Left ventricle myocardium inferior (tissue), 1 donor: ENCODE results near the gene TPD52L2. TPM values are rescaled to one million over a fixed set of nuclear protein-coding genes. Genes with fewer than 3 reads are reported as not detected.

Experiments used
- DNase-seq: peaks from one replicate; pipeline ENCODE4 v3.0.0-alpha.2; 2020
- H3K27ac ChIP-seq: fragments of 200-600 bp; replicated peaks from 2 replicates; pipeline ENCODE4 v1.8.0; 2021
- H3K27me3 ChIP-seq: fragments of 200-600 bp; 2 replicates; pipeline ENCODE4 v1.8.0; 2021; ENCODE audit warnings: low read depth
- H3K36me3 ChIP-seq: fragments of 200-600 bp; 2 replicates; pipeline ENCODE4 v1.8.0; 2021
- H3K4me1 ChIP-seq: fragments of 200-600 bp; 2 replicates; pipeline ENCODE4 v1.8.0; 2021
- H3K4me3 ChIP-seq: fragments of 200-600 bp; 2 replicates; pipeline ENCODE4 v1.8.0; 2021; ENCODE audit warnings: mild to moderate bottlenecking, moderate library complexity
- H3K9me3 ChIP-seq: fragments of 200-600 bp; replicated peaks from 2 replicates; pipeline ENCODE4 v1.8.0; 2021
- CTCF ChIP-seq: fragments of 200-600 bp; IDR thresholded peaks from 2 replicates; pipeline ENCODE4 v1.8.0; 2021; ENCODE audit warnings: antibody characterized with exemption, mild to moderate bottlenecking, borderline replicate concordance
- intact Hi-C: fragments of 100-400 bp; cut with micrococcal nuclease; formaldehyde crosslinking; loops from one replicate; pipeline ENCODE4 v1.11.0; 2022
- total RNA-seq: library from RNA; stranded (reverse); fragmentation: NEBNext Ultra II Directional; extraction: Animal tissue kit (Norgen Biotek cat#: 25700); gene quantifications from one replicate; pipeline ENCODE4 v1.2.1, GENCODE V29; 2021
- donor health status: DM: no; HTN: yes; CAD: no; lungs with severe emphysema.

The TPD52L2 gene
- total RNA-seq, 1 donor from 2014 or later, result 72.0 TPM

GRCh38 chr20:63885264-63886053 lies 20.4 kb downstream of the TPD52L2 start:
- no peak for TF ChIP-seq CTCF
- no peaks in the 10 kb centered on the region for H3K9me3 ChIP-seq
- H3K27me3 ChIP-seq, result no peaks in the 10 kb centered on the region
- H3K4me1 ChIP-seq, result peaks cover 14% of the 10 kb centered on the region
- no peak for DNase-seq
- no peak overlapping the region for H3K4me3 ChIP-seq
- peak overlapping the region; percentile 71 for H3K27ac ChIP-seq
- intact Hi-C loops, result no loop called here
- H3K36me3 ChIP-seq, result peaks cover 75% of the 10 kb centered on the region

DNA sequence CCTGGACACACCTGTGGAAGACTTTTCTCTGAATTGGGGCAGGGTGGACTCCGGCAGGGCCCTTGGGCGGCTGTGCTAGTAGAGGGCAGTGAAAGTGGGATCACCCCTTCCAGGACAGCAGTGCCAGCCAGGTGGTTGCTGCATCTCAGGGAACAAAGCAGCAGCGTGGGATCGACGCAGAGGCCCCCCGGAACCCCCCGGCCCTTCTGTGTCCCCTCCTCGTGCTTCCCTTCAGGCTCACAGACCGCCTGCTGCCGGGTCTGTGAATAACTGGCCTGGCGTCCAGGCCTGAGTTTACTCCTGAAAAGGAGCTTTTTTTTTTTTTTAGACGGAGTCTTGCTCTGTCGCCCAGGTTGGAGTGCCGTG lies 21.0 kb downstream of the TPD52L2 start:
- TF ChIP-seq CTCF, result no peak
- Histone ChIP-seq H3K9me3 (no peaks in the 10 kb centered on the region), H3K4me1 (peaks cover 14% of the 10 kb centered on the region), H3K27me3 (no peaks in the 10 kb centered on the region), H3K4me3 (no peak overlapping the region), H3K27ac (no peak overlapping the region), H3K36me3 (peaks cover 75% of the 10 kb centered on the region)
- intact Hi-C loops, result no loop called here
- no peak for DNase-seq

GRCh38 chr20:63886921-63887320 lies 21.9 kb downstream of the TPD52L2 start:
- peaks cover 76% of the 10 kb centered on the region for H3K36me3 ChIP-seq
- H3K27me3 ChIP-seq, result no peaks in the 10 kb centered on the region
- no peak overlapping the region for H3K27ac ChIP-seq
- DNase-seq, result no peak
- no peaks in the 10 kb centered on the region for H3K9me3 ChIP-seq
- intact Hi-C loops, result no loop called here
- no peak for TF ChIP-seq CTCF
- peaks cover 14% of the 10 kb centered on the region for H3K4me1 ChIP-seq
- H3K4me3 ChIP-seq, result no peak overlapping the region

- Histone ChIP-seq H3K36me3 (peaks cover 54% of the 10 kb centered on the region), H3K4me1 (peaks cover 13% of the 10 kb centered on the region), H3K9me3 (no peaks in the 10 kb centered on the region), H3K27me3 (no peaks in the 10 kb centered on the region), H3K27ac (peak overlapping the region; percentile 65), H3K4me3 (no peak overlapping the region)
- intact Hi-C loops, result no loop called here
- no peak for TF ChIP-seq CTCF
- no peak for DNase-seq
These were observed 24.5 kb downstream of the TPD52L2 start for GRCh38 chr20:63889241-63890200.

- no peak for TF ChIP-seq CTCF
- Histone ChIP-seq H3K27ac (peak overlapping the region; percentile 65), H3K36me3 (peaks cover 47% of the 10 kb centered on the region), H3K9me3 (no peaks in the 10 kb centered on the region), H3K27me3 (no peaks in the 10 kb centered on the region), H3K4me1 (peaks cover 15% of the 10 kb centered on the region), H3K4me3 (no peak overlapping the region)
- intact Hi-C loops, result no loop called here
- no peak for DNase-seq
These were observed 25.1 kb downstream of the TPD52L2 start for GRCh38 chr20:63890201-63890576.
